Activated CD4-positive, alpha-beta T cell treated with anti-CD3 and anti-CD28 coated beads, Interleukin-2, amount 10 ng/mL, durations not matched to agents 24 days and 14 days (primary cell): ENCODE data around the gene HDAC7. TPM values are rescaled to one million over a fixed set of nuclear protein-coding genes. Genes with fewer than 3 reads are reported as not detected.

ENCODE experiments used
- DNase-seq: peaks from one replicate; pipeline ENCODE4 v3.0.0; 2022
- H3K27ac Mint-ChIP-seq: one replicate; pipeline ENCODE4 v1.8.0; 2022; ENCODE audit warnings: mild to moderate bottlenecking, mixed read lengths
- H3K27me3 Mint-ChIP-seq: one replicate; pipeline ENCODE4 v1.8.0; 2022; ENCODE audit warnings: mixed read lengths
- H3K36me3 Mint-ChIP-seq: one replicate; pipeline ENCODE4 v1.8.0; 2022; ENCODE audit warnings: low read depth, mild to moderate bottlenecking, mixed read lengths
- H3K4me1 Mint-ChIP-seq: one replicate; pipeline ENCODE4 v1.8.0; 2021; ENCODE audit warnings: mixed read lengths
- H3K4me3 Mint-ChIP-seq: one replicate; pipeline ENCODE4 v1.8.0; 2022; ENCODE audit warnings: mild to moderate bottlenecking, moderate library complexity, mixed read lengths
- H3K9me3 Mint-ChIP-seq: one replicate; pipeline ENCODE4 v1.8.0; 2021; ENCODE audit warnings: mixed read lengths
- intact Hi-C: fragments of 100-400 bp; cut with micrococcal nuclease; formaldehyde crosslinking; loops from one replicate; pipeline ENCODE4 v1.15.1; 2023
- total RNA-seq: library from RNA; stranded (reverse); gene quantifications from 2 replicates; pipeline ENCODE4 v1.2.3, GENCODE V29; 2022

The HDAC7 gene
- total RNA-seq, 1 donor from 2014 or later: 419 TPM

DNA sequence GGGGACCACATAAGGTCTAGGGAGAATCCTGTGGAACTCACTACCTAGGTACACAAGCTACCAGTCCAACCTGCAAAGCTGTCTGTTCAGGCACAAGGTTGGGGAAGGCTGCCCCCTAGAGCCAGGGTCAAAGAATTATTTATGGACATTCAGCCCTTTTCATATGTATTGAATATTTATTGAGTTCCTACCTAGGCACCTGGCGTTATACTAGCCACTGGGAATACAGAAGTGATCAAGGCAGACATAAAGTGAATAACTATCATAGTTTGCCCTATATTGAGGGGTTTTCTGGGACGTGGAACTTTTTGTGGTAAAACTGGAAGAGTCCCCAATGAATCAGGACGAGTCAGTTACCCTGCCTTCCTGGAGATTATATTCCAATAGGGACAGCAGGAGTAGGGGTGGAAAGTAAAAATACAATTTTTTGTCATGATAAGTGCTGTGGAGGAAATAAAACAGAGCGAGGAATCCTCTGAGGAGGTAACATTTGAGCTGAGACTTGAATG is 52.4 kb downstream of the HDAC7 start:
- peaks cover 12% of the 10 kb centered on the region for H3K4me1 Mint-ChIP-seq

DNA sequence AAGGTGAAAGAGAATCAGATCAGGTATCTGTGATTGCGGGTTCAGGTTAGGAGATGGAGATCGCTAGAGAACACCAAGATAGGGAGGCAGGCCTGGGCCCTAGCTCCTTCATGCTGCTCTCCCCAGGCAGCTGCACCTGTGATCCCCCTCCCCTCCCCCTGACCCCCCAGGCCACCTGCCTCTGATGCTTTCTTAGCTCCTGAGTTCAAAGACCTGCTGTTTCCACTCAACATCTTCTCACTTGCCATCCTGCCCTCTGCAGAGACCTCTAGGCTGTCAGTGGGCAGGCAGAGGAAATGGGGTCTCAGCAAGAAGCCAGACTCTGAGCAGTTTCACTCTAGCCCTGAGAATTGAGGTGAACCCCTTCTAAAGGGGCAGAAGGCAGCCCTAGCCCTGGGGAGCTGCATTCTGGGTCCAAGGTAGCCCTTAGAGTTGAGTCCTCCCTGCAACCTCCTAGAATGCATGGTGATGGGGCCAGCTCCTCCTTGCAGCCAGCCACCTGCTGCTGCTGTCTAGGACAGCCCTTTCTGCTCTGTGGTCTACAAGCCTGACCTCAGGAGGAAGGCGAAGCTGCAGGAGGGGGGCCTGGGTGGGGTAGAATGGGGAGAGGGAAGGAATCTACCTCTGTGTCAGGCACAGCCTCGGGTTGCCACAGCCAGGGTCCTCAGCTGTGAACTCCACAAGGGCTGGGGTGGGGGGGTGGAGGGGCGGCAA is 53.0 kb downstream of the HDAC7 start:
- H3K27ac Mint-ChIP-seq: no peak overlapping the region
- H3K4me3 Mint-ChIP-seq: no peak overlapping the region
- DNase-seq: no peak
- H3K36me3 Mint-ChIP-seq: no peaks in the 10 kb centered on the region
- H3K9me3 Mint-ChIP-seq: no peaks in the 10 kb centered on the region
- peaks cover 15% of the 10 kb centered on the region for H3K4me1 Mint-ChIP-seq
- peaks cover 11% of the 10 kb centered on the region for H3K27me3 Mint-ChIP-seq
- intact Hi-C loops: loop anchor here (1.0 kb wide), 2 partner anchors 24 to 51 kb away; no protein-coding TSS in a partner anchor

More for the DNA sequence above, 52.4 kb downstream of the HDAC7 start:
- Mint-ChIP-seq H3K27me3 (peaks cover 14% of the 10 kb centered on the region), H3K27ac (no peak overlapping the region), H3K9me3 (no peaks in the 10 kb centered on the region), H3K4me3 (no peak overlapping the region), H3K36me3 (no peaks in the 10 kb centered on the region)
- DNase-seq: peak; percentile 90
- intact Hi-C loops: loop anchor here (1.0 kb wide), 2 partner anchors 25 to 52 kb away; no protein-coding TSS in a partner anchor

- Mint-ChIP-seq H3K4me3 (no peak overlapping the region), H3K9me3 (no peaks in the 10 kb centered on the region), H3K27ac (no peak overlapping the region), H3K4me1 (peaks cover 28% of the 10 kb centered on the region), H3K27me3 (peaks cover 10% of the 10 kb centered on the region), H3K36me3 (no peaks in the 10 kb centered on the region)
- no peak for DNase-seq
- intact Hi-C loops: no loop called here
Observed at GRCh38 chr12:47763481-47764346, 56.0 kb downstream of the HDAC7 start.

- H3K4me1 Mint-ChIP-seq: peaks cover 31% of the 10 kb centered on the region
- H3K9me3 Mint-ChIP-seq: no peaks in the 10 kb centered on the region
- H3K4me3 Mint-ChIP-seq: no peak overlapping the region
- H3K27ac Mint-ChIP-seq: no peak overlapping the region
- H3K36me3 Mint-ChIP-seq: no peaks in the 10 kb centered on the region
- intact Hi-C loops: no loop called here
- no peak for DNase-seq
- H3K27me3 Mint-ChIP-seq: peaks cover 10% of the 10 kb centered on the region
Observed at GRCh38 chr12:47762850-47763465, 56.7 kb downstream of the HDAC7 start.

- Mint-ChIP-seq H3K36me3 (no peaks in the 10 kb centered on the region), H3K4me1 (peaks cover 59% of the 10 kb centered on the region), H3K27ac (peak within 1 kb of the TSS; percentile 60), H3K27me3 (peaks cover 2% of the 10 kb centered on the region), H3K4me3 (peak within 1 kb of the TSS; percentile 82), H3K9me3 (no peaks in the 10 kb centered on the region)
- intact Hi-C loops: loop anchor here (2.0 to 5.0 kb wide), 3 partner anchors 16 to 1492 kb away; partner anchors contain the start of gene SLC38A1
- DNase-seq: peak; percentile 91
Observed at GRCh38 chr12:47758834-47759690, 60.6 kb downstream of the HDAC7 start, which contains the start of gene RAPGEF3. RAPGEF3 (minus strand) TSS chr12:47758880; CDS start chr12:47758556, 324 bp downstream.

DNA sequence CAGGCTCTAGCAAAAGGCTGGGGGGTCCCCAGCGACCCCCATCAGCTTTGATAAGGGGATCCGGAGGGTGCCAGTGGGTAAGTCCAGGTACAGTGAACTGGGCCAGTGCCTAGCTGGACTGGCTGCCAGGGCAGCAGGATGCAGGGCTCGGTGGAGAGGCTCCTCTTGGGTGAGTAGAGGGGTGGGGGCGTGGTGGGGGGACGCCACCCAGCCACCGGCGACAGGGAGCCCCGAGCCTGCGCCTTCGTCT is 61.2 kb downstream of the HDAC7 start:
- H3K9me3 Mint-ChIP-seq: no peaks in the 10 kb centered on the region
- peaks cover 2% of the 10 kb centered on the region for H3K27me3 Mint-ChIP-seq
- H3K36me3 Mint-ChIP-seq: no peaks in the 10 kb centered on the region
- peak overlapping the region; percentile 68 for H3K4me3 Mint-ChIP-seq
- no peak for DNase-seq
- peaks cover 59% of the 10 kb centered on the region for H3K4me1 Mint-ChIP-seq
- intact Hi-C loops: loop anchor here (2.0 to 5.0 kb wide), 3 partner anchors 16 to 1491 kb away; partner anchors contain the start of gene SLC38A1
- no peak overlapping the region for H3K27ac Mint-ChIP-seq

DNA sequence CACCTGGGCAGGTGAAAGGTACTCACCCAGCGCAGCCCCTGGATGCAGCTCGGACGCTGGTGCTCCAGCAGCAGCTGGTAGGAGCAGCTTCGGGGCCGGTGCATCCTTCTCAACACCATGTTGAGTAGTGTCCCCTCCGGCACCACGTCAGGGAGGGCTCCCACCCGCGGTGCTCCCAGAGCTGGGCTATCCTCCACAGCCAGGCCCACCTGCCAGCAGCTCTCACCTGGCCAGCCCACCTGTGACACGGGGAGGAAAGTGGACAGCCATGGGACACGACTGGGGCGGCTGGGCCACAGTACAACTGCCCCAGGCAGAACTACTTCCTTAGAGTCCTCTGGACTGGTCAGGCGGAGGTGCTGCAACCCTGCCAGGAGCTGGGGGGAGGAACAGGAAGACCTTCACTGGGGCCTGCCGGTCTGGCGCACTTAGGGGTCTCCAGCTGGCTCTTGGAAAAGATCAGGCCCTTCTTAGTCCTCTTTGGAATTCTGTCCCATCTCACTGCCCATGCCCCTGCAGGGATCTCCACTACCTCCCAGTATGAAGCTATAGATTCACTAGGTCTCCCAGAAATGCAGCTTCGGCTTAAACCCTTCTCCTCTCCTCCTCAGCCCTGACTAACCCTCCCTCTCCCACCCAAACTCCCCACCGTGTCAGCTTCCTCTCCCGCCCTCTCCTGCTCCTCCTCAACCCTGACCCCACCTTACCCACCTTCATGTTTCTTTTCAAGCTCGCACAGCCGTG is 61.7 kb downstream of the HDAC7 start:
- Mint-ChIP-seq H3K36me3 (no peaks in the 10 kb centered on the region), H3K4me1 (peaks cover 58% of the 10 kb centered on the region), H3K4me3 (peak overlapping the region; percentile 68), H3K27ac (peak overlapping the region; percentile 41), H3K9me3 (no peaks in the 10 kb centered on the region), H3K27me3 (peaks cover 2% of the 10 kb centered on the region)
- intact Hi-C loops: loop anchor here (2.0 to 5.0 kb wide), 3 partner anchors 15 to 1491 kb away; partner anchors contain the start of gene SLC38A1
- no peak for DNase-seq

GRCh38 chr12:47757364-47757839 is 62.3 kb downstream of the HDAC7 start:
- Mint-ChIP-seq H3K4me1 (peaks cover 58% of the 10 kb centered on the region), H3K4me3 (peak overlapping the region; percentile 51), H3K9me3 (no peaks in the 10 kb centered on the region), H3K36me3 (no peaks in the 10 kb centered on the region), H3K27ac (peak overlapping the region; percentile 11), H3K27me3 (peaks cover 2% of the 10 kb centered on the region)
- intact Hi-C loops: loop anchor here (5.0 kb wide), 1 partner anchor 1490 kb away; the partner anchor contains the start of gene SLC38A1
- DNase-seq: no peak

DNA sequence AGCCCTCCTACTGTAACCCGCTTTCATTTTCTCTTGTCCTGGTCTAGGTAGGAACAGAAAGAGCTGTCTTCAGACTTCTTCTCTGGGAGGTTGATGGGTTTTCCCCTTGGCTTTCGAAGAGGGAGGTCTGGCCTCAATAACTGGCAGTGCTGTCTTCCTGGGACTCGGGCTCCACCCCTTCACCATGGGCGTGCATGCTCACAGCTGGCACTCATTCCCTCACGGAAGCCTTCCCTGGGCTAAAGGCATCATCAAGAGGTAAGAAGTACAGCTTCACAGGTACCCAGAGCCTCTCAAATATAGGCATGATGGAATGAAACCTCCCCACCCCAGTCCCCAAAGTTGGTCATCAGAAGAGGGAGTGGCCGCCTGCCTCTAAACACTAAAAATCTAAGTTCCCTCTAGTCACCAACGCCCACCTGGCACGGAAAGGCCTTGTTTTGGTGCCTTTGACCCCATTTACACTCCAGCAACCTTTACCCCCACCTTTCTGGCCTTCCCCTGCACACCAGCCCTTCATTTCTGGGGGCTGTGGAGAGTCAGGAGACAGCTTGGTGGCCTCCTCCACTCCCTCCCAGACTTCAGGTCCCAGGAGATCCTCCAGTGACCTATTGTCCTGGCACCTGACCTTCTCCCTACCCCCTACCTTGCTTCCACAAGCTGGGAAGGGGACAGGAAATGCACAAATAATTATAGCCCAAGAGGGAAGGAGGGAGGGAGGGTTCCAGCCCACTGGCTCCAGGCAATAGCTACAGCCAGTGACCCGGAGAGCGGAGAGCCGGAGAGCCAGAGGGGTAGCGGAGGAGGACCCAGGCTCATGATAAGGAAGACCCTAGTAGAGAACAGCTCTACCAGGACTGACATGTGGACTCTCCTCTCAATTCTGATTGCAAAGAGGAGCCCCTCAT is 63.8 kb downstream of the HDAC7 start:
- H3K27me3 Mint-ChIP-seq: peaks cover 2% of the 10 kb centered on the region
- no peaks in the 10 kb centered on the region for H3K36me3 Mint-ChIP-seq
- intact Hi-C loops: loop anchor here (1.0 to 5.0 kb wide), 2 partner anchors 50 to 1489 kb away; partner anchors contain the start of genes RPAP3 and SLC38A1
- H3K4me3 Mint-ChIP-seq: peak overlapping the region; percentile 25
- H3K4me1 Mint-ChIP-seq: peaks cover 51% of the 10 kb centered on the region
- peak; percentile 75 for DNase-seq
- no peaks in the 10 kb centered on the region for H3K9me3 Mint-ChIP-seq
- H3K27ac Mint-ChIP-seq: peak overlapping the region; percentile 45

DNA sequence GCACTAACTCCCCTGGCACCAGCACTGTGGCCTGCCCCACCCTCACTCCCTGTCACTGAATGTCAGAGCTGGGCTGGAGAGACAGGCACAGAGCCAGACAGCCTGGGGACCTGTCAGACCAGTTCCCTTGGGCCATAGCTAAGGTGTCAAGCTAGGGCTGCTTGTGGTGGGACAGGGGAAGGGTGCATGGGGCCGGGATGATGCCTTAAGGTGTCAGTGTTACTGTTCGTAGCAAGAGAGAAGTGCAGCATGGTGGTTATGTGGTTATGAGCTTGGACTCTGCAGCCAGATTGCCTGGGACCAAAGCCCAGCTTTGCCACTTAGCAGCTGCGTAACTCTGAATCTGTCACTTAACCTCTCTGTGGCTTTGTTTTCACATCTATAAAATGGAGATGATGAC is 64.8 kb downstream of the HDAC7 start:
- H3K4me1 Mint-ChIP-seq: peaks cover 46% of the 10 kb centered on the region
- H3K4me3 Mint-ChIP-seq: peak overlapping the region; percentile 25
- no peak overlapping the region for H3K27ac Mint-ChIP-seq
- H3K9me3 Mint-ChIP-seq: no peaks in the 10 kb centered on the region
- H3K36me3 Mint-ChIP-seq: no peaks in the 10 kb centered on the region
- no peaks in the 10 kb centered on the region for H3K27me3 Mint-ChIP-seq
- DNase-seq: no peak
- intact Hi-C loops: loop anchor here (1.0 to 5.0 kb wide), 2 partner anchors 49 to 1488 kb away; partner anchors contain the start of genes RPAP3 and SLC38A1

- Mint-ChIP-seq H3K9me3 (no peaks in the 10 kb centered on the region), H3K4me3 (no peak overlapping the region), H3K27ac (peak overlapping the region; percentile 11), H3K27me3 (no peaks in the 10 kb centered on the region), H3K4me1 (peaks cover 42% of the 10 kb centered on the region), H3K36me3 (no peaks in the 10 kb centered on the region)
- intact Hi-C loops: no loop called here
- no peak for DNase-seq
Observed at GRCh38 chr12:47754126-47754525, 65.6 kb downstream of the HDAC7 start.
